ENCODE results near the gene KRT74.

Gene KRT74

GRCh38 chr12:52591521-52591920 lies 17.9 kb upstream of the KRT74 start:
- Histone ChIP-seq H3K27me3 (replicated peaks; ENCODE audit: control insufficient read depth, insufficient read depth, low read length) (no peaks in the 10 kb centered on the region), H3K4me3 (replicated peaks; ENCODE audit: low read depth, low read length) (no peak overlapping the region), H3K36me3 (ENCODE audit: control insufficient read depth, insufficient read depth, low read length) (no peaks in the 10 kb centered on the region)
- no peak for DNase-seq (ENCODE audit: extremely low read depth, insufficient read length)
- TF ChIP-seq, protein P1, sequence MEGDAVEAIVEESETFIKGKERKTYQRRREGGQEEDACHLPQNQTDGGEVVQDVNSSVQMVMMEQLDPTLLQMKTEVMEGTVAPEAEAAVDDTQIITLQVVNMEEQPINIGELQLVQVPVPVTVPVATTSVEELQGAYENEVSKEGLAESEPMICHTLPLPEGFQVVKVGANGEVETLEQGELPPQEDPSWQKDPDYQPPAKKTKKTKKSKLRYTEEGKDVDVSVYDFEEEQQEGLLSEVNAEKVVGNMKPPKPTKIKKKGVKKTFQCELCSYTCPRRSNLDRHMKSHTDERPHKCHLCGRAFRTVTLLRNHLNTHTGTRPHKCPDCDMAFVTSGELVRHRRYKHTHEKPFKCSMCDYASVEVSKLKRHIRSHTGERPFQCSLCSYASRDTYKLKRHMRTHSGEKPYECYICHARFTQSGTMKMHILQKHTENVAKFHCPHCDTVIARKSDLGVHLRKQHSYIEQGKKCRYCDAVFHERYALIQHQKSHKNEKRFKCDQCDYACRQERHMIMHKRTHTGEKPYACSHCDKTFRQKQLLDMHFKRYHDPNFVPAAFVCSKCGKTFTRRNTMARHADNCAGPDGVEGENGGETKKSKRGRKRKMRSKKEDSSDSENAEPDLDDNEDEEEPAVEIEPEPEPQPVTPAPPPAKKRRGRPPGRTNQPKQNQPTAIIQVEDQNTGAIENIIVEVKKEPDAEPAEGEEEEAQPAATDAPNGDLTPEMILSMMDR (IDR thresholded peaks at IDR 0.05; ENCODE audit: insufficient read depth, low read length, poor library complexity, severe bottlenecking): no peak

- TF ChIP-seq, protein P1 (IDR thresholded peaks at IDR 0.05; ENCODE audit: insufficient read depth, low read length, poor library complexity, severe bottlenecking): no peak
- Histone ChIP-seq H3K36me3 (ENCODE audit: control insufficient read depth, insufficient read depth, low read length) (no peaks in the 10 kb centered on the region), H3K4me3 (replicated peaks; ENCODE audit: low read depth, low read length) (no peak overlapping the region), H3K27me3 (replicated peaks; ENCODE audit: control insufficient read depth, insufficient read depth, low read length) (no peaks in the 10 kb centered on the region; the same call in 1 of the 2 replicates)
- no peak for DNase-seq (ENCODE audit: extremely low read depth, insufficient read length)
Measured at GRCh38 chr12:52590021-52590420, 16.4 kb upstream of the KRT74 start.

DNA sequence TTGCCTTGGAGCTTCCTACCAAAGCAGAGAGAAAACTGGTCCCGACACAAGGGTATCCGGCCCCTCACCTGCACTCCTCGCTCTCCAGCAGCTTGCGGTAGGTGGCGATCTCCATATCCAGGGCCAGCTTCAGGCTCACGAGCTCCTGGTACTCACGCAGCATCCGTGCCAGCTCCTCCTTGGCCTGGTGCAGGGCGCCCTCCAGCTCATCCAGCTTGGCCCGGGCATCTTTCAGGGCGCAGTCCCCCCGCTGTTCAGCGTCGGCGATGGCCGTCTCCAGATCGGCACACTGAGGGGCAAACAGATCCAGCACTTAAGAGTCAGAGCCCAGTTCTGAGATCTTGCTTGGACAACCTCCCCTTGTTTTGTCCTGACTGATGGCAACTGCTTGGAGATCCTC lies 13.9 kb upstream of the KRT74 start:
- Histone ChIP-seq H3K36me3 (ENCODE audit: control insufficient read depth, insufficient read depth, low read length) (no peaks in the 10 kb centered on the region), H3K27me3 (replicated peaks; ENCODE audit: control insufficient read depth, insufficient read depth, low read length) (no peaks in the 10 kb centered on the region; the same call in 1 of the 2 replicates), H3K4me3 (replicated peaks; ENCODE audit: low read depth, low read length) (no peak overlapping the region)
- no peak for DNase-seq (ENCODE audit: extremely low read depth, insufficient read length)
- TF ChIP-seq, protein P1 (IDR thresholded peaks at IDR 0.05; ENCODE audit: insufficient read depth, low read length, poor library complexity, severe bottlenecking): no peak

DNA sequence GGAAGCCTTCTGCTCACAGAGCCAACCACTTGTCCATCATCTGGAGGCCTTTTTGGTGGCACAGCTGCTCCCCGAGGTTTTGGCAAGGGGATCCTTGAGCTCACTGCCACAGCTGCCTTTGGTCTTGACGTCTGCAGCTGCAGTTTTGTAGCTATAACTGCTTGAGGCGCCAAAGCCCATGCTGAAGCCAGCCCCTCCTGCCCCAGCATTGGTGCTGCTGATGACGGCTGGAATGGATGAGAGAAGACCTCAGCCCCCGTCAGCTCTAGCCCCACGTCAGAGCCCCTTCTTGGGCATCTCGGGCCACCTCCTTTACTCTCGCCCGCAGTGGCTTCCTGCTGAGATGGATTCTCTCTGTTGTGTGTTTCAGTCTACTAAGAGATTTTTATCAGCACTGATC lies 12.3 kb upstream of the KRT74 start:
- TF ChIP-seq, protein P1 (IDR thresholded peaks at IDR 0.05; ENCODE audit: insufficient read depth, low read length, poor library complexity, severe bottlenecking): no peak
- no peak for DNase-seq (ENCODE audit: extremely low read depth, insufficient read length)
- H3K4me3 ChIP-seq (replicated peaks; ENCODE audit: low read depth, low read length): no peak overlapping the region
- H3K27me3 ChIP-seq (replicated peaks; ENCODE audit: control insufficient read depth, insufficient read depth, low read length): no peaks in the 10 kb centered on the region; the same call in 1 of the 2 replicates
- no peaks in the 10 kb centered on the region for H3K36me3 ChIP-seq (ENCODE audit: control insufficient read depth, insufficient read depth, low read length)

GRCh38 chr12:52585066-52585465 lies 11.4 kb upstream of the KRT74 start:
- TF ChIP-seq, protein P1 (IDR thresholded peaks at IDR 0.05; ENCODE audit: insufficient read depth, low read length, poor library complexity, severe bottlenecking): no peak
- peaks cover 2% of the 10 kb centered on the region for H3K27me3 ChIP-seq (replicated peaks; ENCODE audit: control insufficient read depth, insufficient read depth, low read length)
- DNase-seq (ENCODE audit: extremely low read depth, insufficient read length): no peak
- H3K4me3 ChIP-seq (replicated peaks; ENCODE audit: low read depth, low read length): no peak overlapping the region
- no peaks in the 10 kb centered on the region for H3K36me3 ChIP-seq (ENCODE audit: control insufficient read depth, insufficient read depth, low read length)

DNA sequence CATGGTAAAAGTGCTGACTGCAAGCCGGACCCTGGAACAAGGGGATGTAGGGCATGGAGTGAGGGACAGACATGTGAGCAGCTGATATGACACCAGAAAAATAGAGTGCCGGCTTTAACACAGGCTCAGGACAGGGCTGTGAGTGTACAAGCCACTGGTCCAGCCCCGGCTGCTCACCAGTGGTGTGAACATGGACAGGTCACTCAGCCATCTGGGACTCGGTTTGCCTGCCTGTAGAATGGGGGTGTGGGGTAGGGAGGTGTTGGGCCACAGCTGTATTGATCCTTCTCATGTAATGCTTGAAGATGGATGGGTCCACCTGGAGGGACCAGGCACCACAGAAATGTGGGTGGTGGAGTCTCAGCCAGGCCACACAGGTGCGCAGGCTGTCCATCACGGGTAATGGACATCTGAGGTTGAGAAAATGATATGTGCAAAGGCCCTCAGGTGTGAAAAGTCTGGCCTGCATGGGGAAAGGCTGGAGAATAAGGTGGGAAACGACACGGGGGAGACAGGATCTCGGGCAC lies 10.6 kb upstream of the KRT74 start:
- no peaks in the 10 kb centered on the region for H3K36me3 ChIP-seq (ENCODE audit: control insufficient read depth, insufficient read depth, low read length)
- no peak for DNase-seq (ENCODE audit: extremely low read depth, insufficient read length)
- peaks cover 6% of the 10 kb centered on the region for H3K27me3 ChIP-seq (replicated peaks; ENCODE audit: control insufficient read depth, insufficient read depth, low read length)
- H3K4me3 ChIP-seq (replicated peaks; ENCODE audit: low read depth, low read length): no peak overlapping the region
- TF ChIP-seq, protein P1 (IDR thresholded peaks at IDR 0.05; ENCODE audit: insufficient read depth, low read length, poor library complexity, severe bottlenecking): no peak

Measured in GM06990 (cell line).